ENCODE data around the gene ATP8A1.
A peak's percentile ranks its signal among the peaks of the same experiment; 100 is the strongest.

ATP8A1 gene

DNA sequence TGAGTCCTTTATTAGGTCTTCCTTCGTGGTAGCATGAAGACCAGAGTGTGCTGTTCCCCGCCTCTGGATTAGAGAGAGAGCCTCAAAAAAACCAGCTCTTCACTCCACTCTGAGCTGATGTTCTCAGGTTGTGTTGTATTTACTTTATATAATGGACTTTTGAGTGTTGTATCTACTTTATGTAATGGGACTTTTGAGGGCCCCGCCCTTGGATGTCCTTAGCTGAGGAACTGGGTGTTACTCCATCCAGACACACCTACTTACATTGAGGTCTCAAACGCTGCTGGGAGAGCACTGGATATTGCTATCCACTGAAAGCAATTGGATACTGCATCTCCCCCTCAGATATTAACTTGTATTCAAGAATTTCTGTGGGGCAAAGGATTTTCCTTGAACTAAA, 28.2 kb downstream of the ATP8A1 start:
- FAIRE-seq (no peak), DNase-seq (ENCODE audit: insufficient read length, low spot score) (no peak)

DNA sequence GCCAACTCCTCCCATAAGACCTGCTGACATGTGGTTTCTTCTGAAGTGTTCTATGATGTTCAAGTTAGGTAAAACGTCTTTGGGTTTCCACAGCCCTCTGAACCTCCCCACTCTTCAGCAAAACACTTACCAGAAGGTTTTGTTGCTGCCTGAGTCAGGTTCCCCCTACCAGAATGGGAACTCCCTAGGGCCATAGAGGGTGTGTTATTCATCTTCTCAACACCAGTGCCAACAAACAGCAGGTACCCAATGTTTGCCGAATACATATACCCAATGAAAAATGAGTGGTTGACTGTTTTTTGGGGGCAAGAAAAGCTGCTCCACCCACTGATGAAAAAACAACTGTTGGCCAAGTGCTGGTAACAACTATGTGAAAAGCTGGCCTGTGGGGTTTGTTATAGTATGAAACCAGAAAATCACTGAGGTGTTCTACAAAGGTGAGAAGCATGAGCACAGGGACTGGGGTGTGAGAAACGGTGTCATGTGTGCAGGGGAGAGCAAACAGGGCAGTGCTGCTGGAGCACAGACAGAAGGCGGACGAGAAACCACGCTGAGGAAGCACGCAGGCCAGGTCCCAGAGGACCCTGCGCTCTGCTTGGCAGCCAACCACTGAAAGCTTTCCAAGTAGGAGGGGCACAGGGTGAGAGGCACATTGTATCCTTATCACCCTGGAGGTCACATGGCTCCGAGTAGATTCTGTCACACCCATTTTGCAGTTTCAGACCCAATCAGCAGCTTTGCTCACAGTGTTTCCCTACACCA, 28.8 kb downstream of the ATP8A1 start:
- peak; percentile 100 for FAIRE-seq
- peak; percentile 31 for DNase-seq (ENCODE audit: insufficient read length, low spot score)

DNA sequence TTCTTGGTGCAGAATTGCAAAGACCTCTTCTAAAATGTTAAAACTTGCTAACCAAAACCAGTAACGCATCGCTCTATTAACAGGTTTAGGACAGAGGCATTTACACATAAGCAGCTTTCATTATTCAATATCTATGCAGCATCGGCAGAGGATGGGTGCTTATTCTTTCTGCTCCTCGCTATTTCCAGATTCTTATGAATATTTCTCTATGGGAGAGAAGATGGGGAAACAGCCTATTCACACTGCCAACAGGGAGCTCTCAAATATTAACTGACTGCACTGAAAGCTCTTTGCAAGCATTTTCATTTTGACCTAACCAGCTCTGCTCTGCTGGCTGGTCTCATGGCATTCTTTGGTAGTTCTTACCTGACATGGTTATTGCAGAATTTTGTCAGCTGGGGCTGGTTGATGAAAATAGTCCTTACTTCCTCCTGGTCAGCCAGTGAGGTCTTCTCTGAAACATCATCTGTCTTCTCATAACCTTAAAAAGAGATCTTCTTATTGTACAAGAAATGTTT, 30.2 kb downstream of the ATP8A1 start:
- no peak for DNase-seq (ENCODE audit: insufficient read length, low spot score)
- peak; percentile 89 for FAIRE-seq

DNA sequence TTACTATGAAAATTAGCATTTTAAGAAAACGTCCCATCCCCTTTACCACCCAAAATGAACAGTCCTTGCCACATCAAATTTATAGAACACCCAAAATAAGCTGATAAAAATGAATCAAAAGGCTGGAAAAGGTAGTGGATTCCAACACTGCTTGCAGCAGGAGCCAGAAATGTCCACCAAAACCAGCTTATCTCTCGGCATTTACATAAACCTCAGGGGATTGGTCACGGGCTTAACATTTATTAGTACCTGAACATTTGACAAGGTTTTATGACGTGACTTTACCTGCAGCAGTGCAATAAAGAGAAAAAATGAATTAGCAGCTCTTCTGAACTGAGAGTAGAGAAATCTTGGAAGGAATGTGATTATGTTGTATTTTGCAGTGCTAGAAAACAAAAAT, 31.6 kb downstream of the ATP8A1 start:
- DNase-seq (ENCODE audit: insufficient read length, low spot score) (no peak), FAIRE-seq (no peak)

DNA sequence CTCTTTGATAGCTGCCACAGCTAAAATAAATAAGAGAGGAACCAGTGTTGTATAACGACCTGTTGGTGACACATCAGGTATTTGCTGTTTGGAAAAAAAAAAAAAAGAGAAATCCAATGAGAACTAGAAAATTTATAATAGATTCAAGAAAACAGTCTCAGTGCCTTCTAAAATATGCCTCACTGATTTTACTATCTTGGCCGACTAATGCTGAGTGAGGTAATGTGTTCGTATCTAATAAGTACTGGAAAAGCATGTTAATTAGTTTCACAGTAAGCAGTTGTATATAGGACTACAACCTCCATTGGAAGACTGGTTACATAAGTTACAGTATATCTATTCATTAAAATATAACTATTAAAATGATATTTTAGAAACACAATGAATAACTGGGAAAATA, 32.4 kb downstream of the ATP8A1 start:
- DNase-seq (ENCODE audit: insufficient read length, low spot score) (no peak), FAIRE-seq (peak; percentile 61)

DNA sequence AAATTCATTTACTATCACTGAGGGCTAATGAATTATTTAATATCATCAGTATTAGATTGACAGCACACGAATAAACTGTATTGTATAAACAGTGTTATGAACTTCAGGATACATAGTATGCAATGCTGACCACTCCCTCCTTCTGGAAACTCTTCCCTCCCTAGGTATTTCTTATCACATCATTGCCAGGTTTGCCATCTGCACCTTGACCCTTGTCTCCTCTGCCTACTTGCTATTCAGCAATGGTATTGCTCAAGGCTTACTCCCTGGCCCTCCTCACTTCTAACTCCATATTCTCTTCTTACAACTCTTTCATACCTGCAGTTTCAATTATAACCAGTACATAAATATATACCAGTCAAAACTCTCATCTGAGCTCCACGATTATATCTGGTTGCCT, 38.9 kb downstream of the ATP8A1 start:
- FAIRE-seq (no peak), DNase-seq (ENCODE audit: insufficient read length, low spot score) (no peak)

DNA sequence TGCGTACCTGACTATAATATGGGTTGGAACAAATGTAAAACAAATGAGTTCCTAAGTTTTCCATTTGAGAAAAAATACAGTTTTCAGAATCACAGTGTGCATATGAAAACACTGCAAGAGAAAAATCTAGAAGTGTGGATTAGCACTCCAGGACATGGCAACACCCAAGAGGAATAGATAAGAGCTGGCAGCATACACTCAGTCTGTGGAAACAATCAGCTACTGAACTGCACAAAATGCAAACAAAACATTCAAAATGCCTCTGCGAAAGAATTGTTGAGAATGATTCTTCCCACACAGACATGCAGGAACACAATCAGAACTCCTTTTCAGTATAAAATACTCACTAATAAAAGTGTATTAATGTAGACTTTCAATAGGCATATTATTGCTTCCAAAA, 39.9 kb downstream of the ATP8A1 start:
- no peak for FAIRE-seq
- no peak for DNase-seq (ENCODE audit: insufficient read length, low spot score)

DNA sequence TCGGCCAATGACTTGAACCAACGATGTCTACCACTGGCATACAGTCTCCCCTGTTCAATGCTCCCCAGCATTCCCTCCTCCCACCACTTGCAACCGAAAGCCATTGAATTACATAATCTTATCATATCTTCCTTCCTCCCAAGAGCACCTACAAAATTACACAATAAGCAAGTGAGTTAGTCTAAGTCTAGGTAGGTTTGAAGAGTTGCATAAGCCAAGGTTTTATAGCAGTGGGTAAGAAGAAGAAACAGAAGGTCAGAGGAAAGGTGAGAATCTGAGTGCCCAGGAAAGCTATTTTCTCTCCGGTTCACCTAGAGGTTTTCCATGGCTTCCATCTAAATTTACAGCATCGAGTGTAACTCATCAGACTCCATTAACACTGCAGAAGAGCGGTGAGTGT, 40.3 kb downstream of the ATP8A1 start:
- FAIRE-seq (no peak), DNase-seq (ENCODE audit: insufficient read length, low spot score) (no peak)

DNA sequence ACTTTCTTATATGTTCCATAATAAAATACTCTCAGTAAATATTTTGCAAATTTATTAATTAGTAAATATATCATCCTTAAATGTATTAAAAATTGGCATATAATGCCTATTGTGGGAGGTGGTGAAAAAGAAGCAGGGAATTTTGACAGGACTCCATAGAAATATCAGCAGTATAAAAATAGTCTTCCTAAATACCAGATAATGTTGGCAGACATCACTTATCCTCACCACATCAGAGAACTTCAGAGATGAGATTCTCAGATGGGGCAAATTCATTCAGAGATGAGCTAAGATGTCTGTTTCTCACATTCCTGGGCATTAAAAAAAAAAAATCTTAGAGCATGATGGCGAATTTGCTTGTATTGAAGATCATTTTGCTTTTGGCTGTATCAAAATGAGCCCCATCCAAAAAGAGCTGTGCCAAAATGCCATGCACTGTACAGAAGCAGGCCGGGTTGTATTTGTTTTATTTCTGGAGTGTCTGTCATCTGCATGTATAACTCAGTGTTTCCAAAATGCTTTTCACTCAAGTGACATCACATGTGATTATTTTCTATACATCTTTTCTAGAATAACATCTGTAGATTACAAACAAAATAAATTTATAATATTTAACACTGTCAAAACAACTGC, 41.7 kb downstream of the ATP8A1 start:
- FAIRE-seq (no peak), DNase-seq (ENCODE audit: insufficient read length, low spot score) (no peak)

DNA sequence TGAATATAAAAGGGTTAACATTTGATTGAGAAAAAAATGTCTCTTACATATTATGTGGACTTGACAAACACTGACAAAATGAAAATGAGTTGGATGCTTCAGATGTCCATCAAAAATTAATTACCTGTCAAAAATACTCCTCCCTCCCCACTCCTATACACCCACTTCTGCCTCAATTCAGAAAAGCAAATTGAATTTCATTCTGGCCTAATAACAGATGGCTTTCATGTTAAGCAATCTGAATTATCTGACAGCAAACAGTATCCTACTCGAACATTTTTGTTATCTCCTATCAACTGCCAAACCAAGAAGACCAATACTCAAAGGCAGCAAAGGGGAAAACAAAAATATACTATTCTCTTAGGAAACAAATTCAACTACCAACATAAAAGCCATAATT, 44.0 kb downstream of the ATP8A1 start:
- FAIRE-seq, result no peak
- no peak for DNase-seq (ENCODE audit: insufficient read length, low spot score)

DNA sequence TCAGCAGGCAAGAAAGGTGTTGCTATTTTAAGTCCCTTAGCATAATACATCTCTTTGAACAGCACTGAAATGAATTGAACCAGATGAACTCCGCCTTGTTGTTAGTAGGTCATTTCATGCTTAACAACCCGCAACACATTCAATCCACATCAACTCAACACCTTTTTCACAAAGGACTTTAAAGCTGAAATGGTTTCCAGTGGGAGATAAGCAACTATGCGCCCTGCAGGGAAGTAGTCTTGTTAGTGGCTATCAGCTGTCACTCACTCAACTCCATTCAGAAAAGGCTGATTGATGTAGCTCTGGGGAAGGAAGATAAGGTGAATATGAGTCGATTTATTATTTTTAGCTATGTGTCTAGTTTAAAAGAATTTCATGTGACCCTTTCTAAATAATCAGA, 46.0 kb downstream of the ATP8A1 start:
- FAIRE-seq (no peak), DNase-seq (ENCODE audit: insufficient read length, low spot score) (no peak)

DNA sequence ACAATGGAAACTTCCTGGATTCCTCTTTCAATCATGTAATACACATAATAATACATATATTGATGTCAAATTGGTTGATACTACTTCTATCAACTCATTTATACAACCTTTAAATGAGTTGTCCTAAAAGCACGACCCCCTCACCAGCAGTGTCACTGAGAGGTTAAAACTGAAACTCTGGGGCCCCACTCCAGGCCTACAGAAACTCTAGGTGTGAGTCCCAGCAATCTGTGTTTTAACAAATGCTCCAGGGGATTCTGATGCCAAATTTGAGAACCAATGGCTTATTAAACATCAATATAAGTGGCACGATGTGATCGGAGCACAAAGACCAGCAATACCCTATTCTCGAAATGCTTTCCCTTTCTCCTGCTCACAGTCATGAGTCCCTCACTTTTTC, 47.9 kb downstream of the ATP8A1 start:
- peak; percentile 49 for FAIRE-seq

DNA sequence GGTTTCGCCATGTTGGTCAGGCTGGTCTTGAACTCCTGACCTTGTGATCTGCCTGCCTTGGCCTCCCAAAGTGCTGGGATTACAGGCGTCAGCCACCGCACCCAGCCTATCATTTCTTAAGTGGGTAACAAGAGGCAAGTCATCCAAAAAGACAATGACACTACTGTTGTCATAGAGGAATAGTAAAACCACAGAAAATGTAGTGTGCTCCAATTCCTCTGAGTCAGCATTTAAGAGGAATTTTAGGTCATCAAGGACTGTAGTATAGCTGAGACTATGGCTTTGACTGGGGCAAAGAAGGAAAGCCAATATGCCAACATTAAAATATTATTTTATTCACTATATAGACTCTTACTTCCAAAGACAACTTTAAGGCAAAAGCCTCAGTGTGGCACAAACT, 48.4 kb downstream of the ATP8A1 start:
- DNase-seq (ENCODE audit: insufficient read length, low spot score) (no peak), FAIRE-seq (no peak)

More for the DNA sequence above, 47.9 kb downstream of the ATP8A1 start:
- no peak for DNase-seq (ENCODE audit: insufficient read length, low spot score)

DNA sequence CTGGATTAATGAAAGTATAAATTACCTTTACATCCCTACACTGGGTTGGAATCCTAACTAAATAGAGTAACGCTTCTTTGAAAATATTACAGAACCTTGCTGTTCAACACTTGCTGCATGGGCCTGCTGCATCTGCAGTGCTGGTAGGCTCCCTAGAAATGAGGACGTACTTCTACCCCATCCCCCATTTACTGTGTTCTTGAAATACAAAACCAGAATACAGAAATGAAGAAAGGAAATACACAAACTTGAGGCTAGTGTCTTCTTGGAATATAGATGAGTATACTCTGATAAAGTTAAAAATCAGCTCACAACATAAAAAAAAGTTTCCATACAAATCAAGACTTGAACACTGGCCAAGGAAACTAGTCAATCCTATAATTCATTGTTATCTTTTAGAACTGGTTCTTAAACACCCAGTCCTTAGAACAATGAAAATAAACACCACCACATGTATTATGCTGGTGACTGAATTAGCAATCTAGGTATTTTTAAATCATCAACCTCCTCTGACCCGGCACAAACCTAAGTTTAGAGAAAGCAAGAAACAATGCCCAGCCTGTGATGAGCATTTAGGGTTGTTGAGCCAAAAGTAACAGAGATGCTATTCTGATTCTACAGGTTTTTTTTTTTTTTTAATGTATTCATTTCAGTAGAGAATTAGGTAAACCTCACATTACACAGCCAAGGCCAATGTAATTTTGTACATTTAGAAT, 49.7 kb downstream of the ATP8A1 start:
- no peak for DNase-seq (ENCODE audit: insufficient read length, low spot score)
- FAIRE-seq, result no peak

DNA sequence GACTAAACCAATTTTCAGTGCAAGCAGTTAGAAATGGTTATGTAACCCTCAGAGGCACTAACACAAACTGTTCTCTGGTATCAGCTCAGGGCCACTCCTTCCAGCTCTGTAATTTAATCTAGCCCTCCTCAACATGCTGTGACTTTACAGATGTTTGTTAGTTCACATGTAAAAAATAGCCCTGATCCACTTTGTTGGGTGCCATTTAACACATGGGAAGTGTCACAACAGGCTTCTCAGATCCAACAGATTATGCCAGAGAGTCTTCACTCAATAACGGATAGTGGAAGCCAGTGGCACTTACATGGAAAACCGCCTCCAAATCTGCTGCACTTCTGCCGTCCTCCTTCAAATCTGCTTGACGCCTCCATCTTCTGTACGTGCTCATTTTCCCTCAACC, 51.6 kb downstream of the ATP8A1 start:
- DNase-seq (ENCODE audit: insufficient read length, low spot score) (no peak), FAIRE-seq (no peak)

DNA sequence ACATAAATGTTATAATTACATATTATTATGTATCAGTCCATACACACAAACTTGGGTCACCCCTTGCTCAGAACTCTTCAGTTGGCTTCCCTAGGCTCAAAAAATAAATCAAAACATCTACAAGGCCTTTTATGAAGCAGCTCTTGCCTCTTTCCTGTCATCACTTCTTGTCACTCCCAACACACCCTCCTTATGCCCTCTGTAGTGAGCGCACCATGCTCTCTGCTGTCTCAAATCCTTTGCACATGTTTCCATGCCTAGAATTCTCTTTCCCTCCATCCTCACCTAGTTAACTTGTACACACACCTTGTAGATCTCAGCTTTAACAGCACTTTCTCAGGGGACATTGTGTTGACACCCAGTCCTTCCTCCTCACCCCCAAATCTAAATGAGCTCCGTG, 53.0 kb downstream of the ATP8A1 start:
- no peak for DNase-seq (ENCODE audit: insufficient read length, low spot score)
- no peak for FAIRE-seq

DNA sequence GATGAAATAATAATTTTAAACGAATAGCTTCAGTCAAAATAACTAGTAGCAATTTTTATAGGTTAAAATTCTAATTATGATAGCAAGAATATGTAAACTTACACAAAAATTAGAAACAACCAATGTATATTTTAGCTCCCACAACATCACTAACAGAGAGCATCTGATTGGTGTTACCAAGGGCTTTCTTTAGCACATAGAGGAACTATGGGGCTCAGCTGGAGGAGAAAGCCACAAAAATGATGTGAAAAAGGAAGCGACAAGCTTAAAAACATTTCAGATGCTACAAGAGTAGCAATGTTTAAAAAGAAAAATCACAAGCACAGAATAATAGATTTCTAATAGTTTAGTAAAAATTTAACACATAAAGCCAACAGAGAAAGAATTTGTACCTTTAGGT, 56.3 kb downstream of the ATP8A1 start:
- DNase-seq (ENCODE audit: insufficient read length, low spot score) (no peak), FAIRE-seq (peak; percentile 18)

DNA sequence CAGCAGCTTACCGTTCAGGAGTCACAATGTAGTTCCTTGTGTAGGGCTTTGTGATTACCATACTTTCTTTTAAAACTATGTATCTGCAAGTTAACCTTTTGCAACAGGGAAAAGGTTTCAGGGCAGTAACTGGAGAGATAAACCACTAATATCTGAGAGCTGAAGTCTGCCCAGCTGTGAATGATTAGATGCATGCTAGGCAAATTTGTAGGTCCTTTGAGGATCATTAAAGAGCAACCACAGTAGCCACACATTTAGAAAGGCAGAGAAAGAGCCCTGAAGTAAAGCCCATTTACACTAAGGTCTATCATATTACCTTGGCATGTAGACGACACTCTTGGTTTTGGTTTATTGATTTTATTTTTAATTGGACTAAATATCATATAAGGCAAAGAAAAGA, 60.0 kb downstream of the ATP8A1 start:
- DNase-seq (ENCODE audit: insufficient read length, low spot score) (no peak), FAIRE-seq (peak; percentile 71)

DNA sequence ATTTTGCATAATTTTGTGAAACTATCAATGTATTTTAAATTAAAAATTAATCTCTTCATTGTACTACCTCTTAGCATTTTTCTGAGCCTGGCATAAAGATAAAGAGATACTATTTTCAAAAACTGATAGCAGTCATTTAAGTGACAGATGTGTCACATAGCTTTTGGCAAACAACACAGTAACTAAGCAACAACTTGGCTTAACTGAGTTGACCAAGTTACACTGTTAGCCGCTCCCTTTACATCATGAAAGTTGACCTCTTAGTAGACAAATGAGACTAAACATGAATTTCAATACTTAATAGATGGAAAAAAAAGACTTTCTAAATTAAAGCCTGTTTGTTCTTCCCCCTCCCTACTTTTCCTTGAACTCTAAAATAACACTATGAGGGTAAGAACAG, 62.0 kb downstream of the ATP8A1 start:
- no peak for DNase-seq (ENCODE audit: insufficient read length, low spot score)
- FAIRE-seq, result no peak

DNA sequence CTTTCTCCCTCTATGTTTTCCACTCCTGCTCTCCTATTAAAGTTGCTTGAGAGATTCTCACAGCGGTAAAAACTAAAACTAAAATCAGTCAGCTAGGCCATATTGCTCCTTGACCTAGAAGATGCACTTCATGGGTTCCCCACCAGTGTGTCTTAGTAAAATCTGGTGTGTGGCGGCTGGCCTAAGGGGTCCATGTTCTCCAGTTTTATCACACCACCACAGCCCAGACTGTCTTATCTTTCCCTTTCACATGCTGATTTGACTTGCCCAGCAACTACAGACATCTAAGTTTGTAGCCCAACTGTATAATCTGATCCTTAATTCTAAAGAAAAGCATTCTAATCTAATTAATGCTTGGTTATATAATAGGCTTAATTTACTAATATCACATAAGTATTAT, 68.0 kb downstream of the ATP8A1 start:
- no peak for FAIRE-seq

DNA sequence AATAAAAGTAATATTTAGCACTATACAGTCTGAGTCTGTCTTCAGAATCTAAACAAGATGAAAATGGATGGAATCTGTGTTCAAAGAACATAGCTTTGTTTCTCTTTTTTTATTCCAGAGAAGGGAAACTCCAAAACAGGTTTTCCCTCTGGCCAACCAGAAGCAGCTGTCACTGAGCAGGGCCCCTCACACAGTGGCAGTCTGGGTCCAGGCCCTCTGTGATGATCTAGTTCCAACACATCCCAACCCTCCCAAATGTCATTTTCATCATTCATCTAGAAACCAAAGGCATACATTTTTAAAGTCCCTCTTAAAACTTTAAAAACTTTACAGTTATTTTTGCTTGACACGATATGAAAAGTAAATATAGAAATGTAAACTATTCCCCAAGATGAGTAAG, 70.1 kb downstream of the ATP8A1 start:
- FAIRE-seq, result no peak
- DNase-seq (ENCODE audit: insufficient read length, low spot score), result no peak

More for the DNA sequence above, 68.0 kb downstream of the ATP8A1 start:
- DNase-seq (ENCODE audit: insufficient read length, low spot score), result no peak

DNA sequence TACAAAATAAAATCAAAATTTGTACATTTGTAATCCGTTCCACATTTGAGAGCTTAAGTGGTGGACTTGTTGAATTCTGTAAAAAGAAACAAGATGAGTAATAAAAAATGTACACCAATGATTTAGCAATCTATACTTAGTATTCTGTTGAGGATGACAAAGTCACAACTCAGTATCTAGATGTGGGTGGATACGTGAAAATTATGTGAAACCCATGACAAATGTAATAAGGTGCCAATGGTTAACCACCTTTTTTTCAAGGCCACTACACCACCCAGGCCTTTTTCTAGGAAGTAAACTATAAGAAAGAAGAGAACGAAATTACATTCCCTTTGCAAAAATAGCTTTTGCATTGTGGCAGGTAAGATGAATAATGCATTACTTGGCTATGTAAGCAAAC, 77.0 kb downstream of the ATP8A1 start:
- peak; percentile 39 for FAIRE-seq
- DNase-seq (ENCODE audit: insufficient read length, low spot score), result no peak

Measured in GM19239 (cell line).